Measurements from ENCODE around the gene MICAL2. TPM values are rescaled to one million over a fixed set of nuclear protein-coding genes. Genes with fewer than 3 reads are reported as not detected.

Gene MICAL2
- total RNA-seq, 2 donors from 2014 or later: 151 to 231 TPM

- DNase-seq (ENCODE audit: low spot score): no peak
- intact Hi-C loops (cut with DNase I): loop anchor here in 1 of 2 donors (10.0 kb wide), 1 partner anchor 55 kb away; no protein-coding TSS in a partner anchor
These were observed 696 bp upstream of the MICAL2 start for GRCh38 chr11:12109591-12110196.

- intact Hi-C loops (cut with DNase I): loop anchor here in 1 of 2 donors (10.0 kb wide), 1 partner anchor 54 kb away; no protein-coding TSS in a partner anchor
- no peak for DNase-seq (ENCODE audit: low spot score)
These were observed 541 bp downstream of the MICAL2 start for GRCh38 chr11:12110714-12111548.

GRCh38 chr11:12111549-12112520, 1.4 kb downstream of the MICAL2 start:
- intact Hi-C loops (cut with DNase I): loop anchor here in 1 of 2 donors (10.0 kb wide), 1 partner anchor 53 kb away; no protein-coding TSS in a partner anchor
- DNase-seq (ENCODE audit: low spot score): no peak

GRCh38 chr11:12112750-12113149, 2.4 kb downstream of the MICAL2 start:
- no peak for DNase-seq (ENCODE audit: low spot score)
- intact Hi-C loops (cut with DNase I): loop anchor here in 1 of 2 donors (10.0 kb wide), 1 partner anchor 52 kb away; no protein-coding TSS in a partner anchor

- intact Hi-C loops (cut with DNase I): loop anchor here in 1 of 2 donors (10.0 kb wide), 1 partner anchor 52 kb away; no protein-coding TSS in a partner anchor
- no peak for DNase-seq (ENCODE audit: low spot score)
These were observed 2.9 kb downstream of the MICAL2 start for GRCh38 chr11:12113294-12113693.

GRCh38 chr11:12114193-12115033, 4.0 kb downstream of the MICAL2 start:
- DNase-seq (ENCODE audit: low spot score): no peak
- intact Hi-C loops (cut with DNase I): loop anchor here in 1 of 2 donors (10.0 kb wide), 1 partner anchor 50 kb away; no protein-coding TSS in a partner anchor

GRCh38 chr11:12116425-12117032, 6.1 kb downstream of the MICAL2 start:
- intact Hi-C loops (cut with DNase I): loop anchor here in 1 of 2 donors (2.0 to 10.0 kb wide), 2 partner anchors 20 to 48 kb away; no protein-coding TSS in a partner anchor
- no peak for DNase-seq (ENCODE audit: low spot score)

- DNase-seq (ENCODE audit: low spot score): no peak
These were observed 6.8 kb downstream of the MICAL2 start for GRCh38 chr11:12117200-12117599.

GRCh38 chr11:12117611-12118010, 7.2 kb downstream of the MICAL2 start:
- no peak for DNase-seq (ENCODE audit: low spot score)
- intact Hi-C loops (cut with DNase I): loop anchor here in 1 of 2 donors (2.0 to 10.0 kb wide), 2 partner anchors 19 to 47 kb away; no protein-coding TSS in a partner anchor

More at GRCh38 chr11:12117200-12117599, 6.8 kb downstream of the MICAL2 start:
- intact Hi-C loops (cut with DNase I): loop anchor here in 1 of 2 donors (2.0 to 10.0 kb wide), 2 partner anchors 20 to 48 kb away; no protein-coding TSS in a partner anchor

- intact Hi-C loops (cut with DNase I): loop anchor here in 1 of 2 donors (10.0 kb wide), 1 partner anchor 46 kb away; no protein-coding TSS in a partner anchor
- DNase-seq (ENCODE audit: low spot score): no peak
These were observed 8.6 kb downstream of the MICAL2 start for GRCh38 chr11:12118949-12119348.

GRCh38 chr11:12119502-12119901, 9.1 kb downstream of the MICAL2 start:
- no peak for DNase-seq (ENCODE audit: low spot score)
- intact Hi-C loops (cut with DNase I): loop anchor here in 1 of 2 donors (10.0 kb wide), 1 partner anchor 45 kb away; no protein-coding TSS in a partner anchor

GRCh38 chr11:12120031-12121008, 9.9 kb downstream of the MICAL2 start:
- intact Hi-C loops (cut with DNase I): loop anchor here in 1 of 2 donors (10.0 kb wide), 1 partner anchor 124 kb away; no protein-coding TSS in a partner anchor
- no peak for DNase-seq (ENCODE audit: low spot score)

- no peak for DNase-seq (ENCODE audit: low spot score)
- intact Hi-C loops (cut with DNase I): loop anchor here in 1 of 2 donors (10.0 kb wide), 1 partner anchor 124 kb away; no protein-coding TSS in a partner anchor
These were observed 10.6 kb downstream of the MICAL2 start for GRCh38 chr11:12121011-12121410.

GRCh38 chr11:12121517-12121916, 11.1 kb downstream of the MICAL2 start:
- intact Hi-C loops (cut with DNase I): loop anchor here in 1 of 2 donors (10.0 kb wide), 1 partner anchor 123 kb away; no protein-coding TSS in a partner anchor
- DNase-seq (ENCODE audit: low spot score): no peak

GRCh38 chr11:12122083-12122482, 11.7 kb downstream of the MICAL2 start:
- intact Hi-C loops (cut with DNase I): loop anchor here in 1 of 2 donors (10.0 kb wide), 1 partner anchor 123 kb away; no protein-coding TSS in a partner anchor
- DNase-seq (ENCODE audit: low spot score): no peak

- DNase-seq (ENCODE audit: low spot score): no peak
- intact Hi-C loops (cut with DNase I): loop anchor here in 1 of 2 donors (10.0 kb wide), 1 partner anchor 122 kb away; no protein-coding TSS in a partner anchor
These were observed 12.9 kb downstream of the MICAL2 start for GRCh38 chr11:12123273-12123672.

Measured in posterior vena cava (tissue), 2 donors.